ENCODE measurements around the gene RASGRF1. TPM values are rescaled to one million over a fixed set of nuclear protein-coding genes. Genes with fewer than 3 reads are reported as not detected.

RASGRF1 gene
- total RNA-seq, 1 donor from 2014 or later = 11.4 TPM

- peaks cover 8% of the 10 kb centered on the region for H3K27me3 Mint-ChIP-seq
- H3K4me3 Mint-ChIP-seq = no peak overlapping the region
- H3K4me1 Mint-ChIP-seq = no peaks in the 10 kb centered on the region
- ChIA-PET CTCF (no interaction called here), POLR2A (no interaction called here)
- H3K9me3 Mint-ChIP-seq = no peaks in the 10 kb centered on the region
- ATAC-seq (ENCODE audit: low read depth) (no peak), DNase-seq (no peak)
- no peak overlapping the region for H3K27ac Mint-ChIP-seq
- no peaks in the 10 kb centered on the region for H3K36me3 Mint-ChIP-seq (ENCODE audit: low read depth)
- TF ChIP-seq CTCF (IDR thresholded peaks at IDR 0.05) = no peak
- intact Hi-C loops (cut with micrococcal nuclease) = no loop called here
Measured at GRCh38 chr15:79122391-79122790, 31.8 kb upstream of the RASGRF1 start.

- Mint-ChIP-seq H3K9me3 (no peaks in the 10 kb centered on the region), H3K27me3 (peaks cover 6% of the 10 kb centered on the region), H3K4me1 (no peaks in the 10 kb centered on the region), H3K27ac (no peak overlapping the region), H3K36me3 (ENCODE audit: low read depth) (no peaks in the 10 kb centered on the region), H3K4me3 (no peak overlapping the region)
- ATAC-seq (ENCODE audit: low read depth) = no peak
- no peak for DNase-seq
- ChIA-PET CTCF (no interaction called here), POLR2A (no interaction called here)
- no peak for TF ChIP-seq CTCF (IDR thresholded peaks at IDR 0.05)
- intact Hi-C loops (cut with micrococcal nuclease) = no loop called here
Measured at GRCh38 chr15:79121571-79121970, 31.0 kb upstream of the RASGRF1 start.

- no peak for DNase-seq
- ChIA-PET POLR2A (no interaction called here), CTCF (interaction anchor here (1.3 to 1.5 kb wide), 2 partner anchors 11 to 15 kb away, joined by 3 to 4 read pairs; no protein-coding TSS in a partner anchor)
- H3K4me1 Mint-ChIP-seq = no peaks in the 10 kb centered on the region
- H3K27ac Mint-ChIP-seq = no peak overlapping the region
- H3K9me3 Mint-ChIP-seq = no peaks in the 10 kb centered on the region
- no peak for TF ChIP-seq CTCF (IDR thresholded peaks at IDR 0.05)
- H3K4me3 Mint-ChIP-seq = no peak overlapping the region
- intact Hi-C loops (cut with micrococcal nuclease) = no loop called here
- no peak for ATAC-seq (ENCODE audit: low read depth)
- H3K36me3 Mint-ChIP-seq (ENCODE audit: low read depth) = no peaks in the 10 kb centered on the region
- H3K27me3 Mint-ChIP-seq = peaks cover 16% of the 10 kb centered on the region
Measured at GRCh38 chr15:79117442-79118204, 27.0 kb upstream of the RASGRF1 start.

- H3K4me1 Mint-ChIP-seq = no peaks in the 10 kb centered on the region
- H3K4me3 Mint-ChIP-seq = no peak overlapping the region
- H3K27me3 Mint-ChIP-seq = peaks cover 18% of the 10 kb centered on the region
- no peak overlapping the region for H3K27ac Mint-ChIP-seq
- no peaks in the 10 kb centered on the region for H3K36me3 Mint-ChIP-seq (ENCODE audit: low read depth)
- ChIA-PET CTCF (interaction anchor here (1.5 kb wide), 1 partner anchor 16 kb away, joined by 3 read pairs; no protein-coding TSS in a partner anchor), POLR2A (no interaction called here)
- ATAC-seq (ENCODE audit: low read depth) (no peak), DNase-seq (no peak)
- no peaks in the 10 kb centered on the region for H3K9me3 Mint-ChIP-seq
- TF ChIP-seq CTCF (IDR thresholded peaks at IDR 0.05) = no peak
- intact Hi-C loops (cut with micrococcal nuclease) = no loop called here
Measured at GRCh38 chr15:79116771-79117170, 26.2 kb upstream of the RASGRF1 start.

GRCh38 chr15:79115986-79116665 is 25.5 kb upstream of the RASGRF1 start:
- ATAC-seq (ENCODE audit: low read depth) = no peak
- CTCF ChIA-PET = interaction anchor here (1.5 kb wide), 1 partner anchor 17 kb away, joined by 3 read pairs; no protein-coding TSS in a partner anchor
- intact Hi-C loops (cut with micrococcal nuclease) = no loop called here
- H3K4me3 Mint-ChIP-seq = no peak overlapping the region
- POLR2A ChIA-PET = no interaction called here
- no peak for DNase-seq
- peaks cover 18% of the 10 kb centered on the region for H3K27me3 Mint-ChIP-seq
- no peaks in the 10 kb centered on the region for H3K4me1 Mint-ChIP-seq
- no peak overlapping the region for H3K27ac Mint-ChIP-seq
- H3K36me3 Mint-ChIP-seq (ENCODE audit: low read depth) = no peaks in the 10 kb centered on the region
- no peak for TF ChIP-seq CTCF (IDR thresholded peaks at IDR 0.05)
- no peaks in the 10 kb centered on the region for H3K9me3 Mint-ChIP-seq

All from activated B cell treated with CpG ODN at 0.5 μM for 24 hours (primary cell).